Spleen (tissue), 7 donors: ENCODE results near the gene NRDE2.

Source experiments
- POLR2A ChIP-seq, 3 donors: fragments of 450-650 bp; IDR thresholded peaks; one replicate each; pipeline ENCODE4 v1.5.1; 2017; ENCODE audit warnings: antibody characterized with exemption in 3 of 3, mild to moderate bottlenecking in 1 of 3
- TF ChIP-seq, protein P1 (sequence below), 11 experiments: fragments of 200-600 bp in 7 of 11; fragments of 450-650 bp in 4 of 11; sonication (generic) in 4 of 11; IDR thresholded peaks in 8 of 11; conservative IDR thresholded peaks in 3 of 11; 1 replicate in 7 of 11; 2 replicates in 4 of 11; pipeline versions ENCODE4 v1.4.0 to v1.8.0; 2016 to 2021; ENCODE audit warnings: antibody characterized with exemption in 11 of 11, inconsistent platforms in 4 of 11, mild to moderate bottlenecking in 1 of 11
- donor health status: DM: no; HTN: no; CAD: no; lungs with moderate emphysema.
- donor health status: DM: no; HTN: no; CAD: no.
- donor health status: DM: no; HTN: no; CAD: no.

- no peak for TF ChIP-seq POLR2A (IDR thresholded peaks at IDR 0.05)
- TF ChIP-seq, protein P1, sequence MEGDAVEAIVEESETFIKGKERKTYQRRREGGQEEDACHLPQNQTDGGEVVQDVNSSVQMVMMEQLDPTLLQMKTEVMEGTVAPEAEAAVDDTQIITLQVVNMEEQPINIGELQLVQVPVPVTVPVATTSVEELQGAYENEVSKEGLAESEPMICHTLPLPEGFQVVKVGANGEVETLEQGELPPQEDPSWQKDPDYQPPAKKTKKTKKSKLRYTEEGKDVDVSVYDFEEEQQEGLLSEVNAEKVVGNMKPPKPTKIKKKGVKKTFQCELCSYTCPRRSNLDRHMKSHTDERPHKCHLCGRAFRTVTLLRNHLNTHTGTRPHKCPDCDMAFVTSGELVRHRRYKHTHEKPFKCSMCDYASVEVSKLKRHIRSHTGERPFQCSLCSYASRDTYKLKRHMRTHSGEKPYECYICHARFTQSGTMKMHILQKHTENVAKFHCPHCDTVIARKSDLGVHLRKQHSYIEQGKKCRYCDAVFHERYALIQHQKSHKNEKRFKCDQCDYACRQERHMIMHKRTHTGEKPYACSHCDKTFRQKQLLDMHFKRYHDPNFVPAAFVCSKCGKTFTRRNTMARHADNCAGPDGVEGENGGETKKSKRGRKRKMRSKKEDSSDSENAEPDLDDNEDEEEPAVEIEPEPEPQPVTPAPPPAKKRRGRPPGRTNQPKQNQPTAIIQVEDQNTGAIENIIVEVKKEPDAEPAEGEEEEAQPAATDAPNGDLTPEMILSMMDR (IDR thresholded peaks at IDR 0.05 in 8 of 11, conservative IDR thresholded peaks at IDR 0.05 in 3 of 11) = no peak
Observed at GRCh38 chr14:90341784-90342183, 10.0 kb upstream of the NRDE2 start.
